Nephron progenitor cell (in vitro differentiated cells): ENCODE data around the gene TMEM201.

Experiments used
- DNase-seq: peaks from one replicate; pipeline ENCODE4 v3.0.0; 2021
- H3K27ac Mint-ChIP-seq: 2 replicates; pipeline ENCODE4 v1.8.0; 2021; ENCODE audit warnings: mild to moderate bottlenecking, moderate library complexity, mixed read lengths
- H3K27me3 Mint-ChIP-seq: 2 replicates; pipeline ENCODE4 v1.8.0; 2021; ENCODE audit warnings: mild to moderate bottlenecking, low read depth, mixed read lengths; ENCODE audit not compliant: poor library complexity
- H3K36me3 Mint-ChIP-seq: 2 replicates; pipeline ENCODE4 v1.8.0; 2021; ENCODE audit warnings: low read depth, mixed read lengths
- H3K4me1 Mint-ChIP-seq: 2 replicates; pipeline ENCODE4 v1.8.0; 2021; ENCODE audit warnings: mixed read lengths
- H3K4me3 Mint-ChIP-seq: 2 replicates; pipeline ENCODE4 v1.8.0; 2021; ENCODE audit warnings: mild to moderate bottlenecking, moderate library complexity, mixed read lengths
- H3K9me3 Mint-ChIP-seq: 2 replicates; pipeline ENCODE4 v1.8.0; 2021; ENCODE audit warnings: mild to moderate bottlenecking, moderate library complexity, mixed read lengths
- CTCF ChIP-seq: fragments of 200-600 bp; sonication (generic); IDR thresholded peaks from 2 replicates; pipeline ENCODE4 v1.5.0; 2021; ENCODE audit warnings: antibody characterized with exemption

TMEM201 gene

GRCh38 chr1:9601942-9602793, 13.5 kb downstream of the TMEM201 start:
- H3K9me3 Mint-ChIP-seq = no peaks in the 10 kb centered on the region
- no peak overlapping the region for H3K4me3 Mint-ChIP-seq
- no peak for DNase-seq
- no peak overlapping the region for H3K27ac Mint-ChIP-seq
- no peaks in the 10 kb centered on the region for H3K27me3 Mint-ChIP-seq
- no peak for TF ChIP-seq CTCF
- no peaks in the 10 kb centered on the region for H3K4me1 Mint-ChIP-seq
- peaks cover 18% of the 10 kb centered on the region for H3K36me3 Mint-ChIP-seq

- Mint-ChIP-seq H3K9me3 (no peaks in the 10 kb centered on the region), H3K27me3 (no peaks in the 10 kb centered on the region), H3K4me1 (no peaks in the 10 kb centered on the region), H3K27ac (no peak overlapping the region), H3K4me3 (no peak overlapping the region), H3K36me3 (peaks cover 18% of the 10 kb centered on the region)
- DNase-seq = no peak
- TF ChIP-seq CTCF = no peak
Observed at GRCh38 chr1:9602794-9603167, 14.1 kb downstream of the TMEM201 start.

- no peaks in the 10 kb centered on the region for H3K9me3 Mint-ChIP-seq
- no peak for TF ChIP-seq CTCF
Observed at GRCh38 chr1:9603307-9603706, 14.6 kb downstream of the TMEM201 start.

GRCh38 chr1:9603766-9604753, 15.3 kb downstream of the TMEM201 start:
- Mint-ChIP-seq H3K9me3 (no peaks in the 10 kb centered on the region), H3K36me3 (peaks cover 14% of the 10 kb centered on the region), H3K27me3 (no peaks in the 10 kb centered on the region), H3K4me3 (no peak overlapping the region), H3K4me1 (no peaks in the 10 kb centered on the region), H3K27ac (peak overlapping the region; percentile 61)
- TF ChIP-seq CTCF = no peak
- DNase-seq = no peak

More at GRCh38 chr1:9603307-9603706, 14.6 kb downstream of the TMEM201 start:
- H3K36me3 Mint-ChIP-seq = peaks cover 15% of the 10 kb centered on the region
- H3K4me3 Mint-ChIP-seq = no peak overlapping the region
- no peak overlapping the region for H3K27ac Mint-ChIP-seq
- no peaks in the 10 kb centered on the region for H3K4me1 Mint-ChIP-seq
- no peaks in the 10 kb centered on the region for H3K27me3 Mint-ChIP-seq
- DNase-seq = no peak

- no peak for DNase-seq
- Mint-ChIP-seq H3K27me3 (no peaks in the 10 kb centered on the region), H3K36me3 (peaks cover 10% of the 10 kb centered on the region), H3K27ac (peak overlapping the region; percentile 61), H3K9me3 (no peaks in the 10 kb centered on the region), H3K4me1 (no peaks in the 10 kb centered on the region), H3K4me3 (no peak overlapping the region)
- no peak for TF ChIP-seq CTCF
Observed at GRCh38 chr1:9604836-9605235, 16.1 kb downstream of the TMEM201 start.
